ENCODE data around the gene CFAP91. TPM values are rescaled to one million over a fixed set of nuclear protein-coding genes. Genes with fewer than 3 reads are reported as not detected.

The CFAP91 gene
- total RNA-seq, 2 experiments from 2014 or later, result not detected

GRCh38 chr3:119659606-119660291 is 43.1 kb upstream of the CFAP91 start:
- BruUV-seq (replicated peaks), result no TSS peak
- CTCF ChIA-PET (ENCODE audit: unreplicated experiment), result no interaction called here
- no peak for TF ChIP-seq EZH2phosphoT487 (IDR thresholded peaks at IDR 0.05; ENCODE audit: borderline replicate concordance, low read depth, low read length)
- Histone ChIP-seq H3K79me2 (ENCODE audit: insufficient read depth, low read depth, low read length) (no peaks in the 10 kb centered on the region), H3K9me2 (ENCODE audit: insufficient read depth, low read length) (no peaks in the 10 kb centered on the region), H3K27ac (ENCODE audit: low read depth, low read length, poor library complexity, severe bottlenecking) (no peak overlapping the region), H3K4me2 (ENCODE audit: low read length) (no peak overlapping the region), H4K20me1 (ENCODE audit: insufficient read depth, low read length) (no peaks in the 10 kb centered on the region), H3K36me3 (ENCODE audit: insufficient read depth, low read length) (no peaks in the 10 kb centered on the region), H3K4me3 (ENCODE audit: low read depth, low read length, poor library complexity, severe bottlenecking) (no peak overlapping the region), H3K4me1 (ENCODE audit: insufficient read depth, low read length, poor library complexity, severe bottlenecking) (peaks cover 3% of the 10 kb centered on the region), H2AFZ (ENCODE audit: low read length) (no peak overlapping the region), H3K9me3 (ENCODE audit: low read length) (no peaks in the 10 kb centered on the region)
- intact Hi-C loops (cut with micrococcal nuclease; ENCODE audit: unreplicated experiment), result no loop called here
- no peak for DNase-seq (ENCODE audit: low spot score)
- POLR2A ChIA-PET, result interaction anchor here (0.5 kb wide), 1 partner anchor 527 kb away, joined by 3 read pairs; no protein-coding TSS in a partner anchor

GRCh38 chr3:119660474-119661440 is 42.1 kb upstream of the CFAP91 start, which contains the start of gene POPDC2:
Gene POPDC2 (minus strand): TSS chr3:119660589. CDS start chr3:119660423, 166 bp downstream.
- H3K4me2 ChIP-seq (ENCODE audit: low read length), result no peak within 1 kb of the TSS
- no peak for TF ChIP-seq EZH2phosphoT487 (IDR thresholded peaks at IDR 0.05; ENCODE audit: borderline replicate concordance, low read depth, low read length)
- no peak for TF ChIP-seq CTCF (conservative IDR thresholded peaks at IDR 0.05; ENCODE audit: low read length)
- DNase-seq (ENCODE audit: low spot score), result no peak
- no TSS peak for BruUV-seq (replicated peaks)
- no peaks in the 10 kb centered on the region for H3K36me3 ChIP-seq (ENCODE audit: insufficient read depth, low read length)
- intact Hi-C loops (cut with micrococcal nuclease; ENCODE audit: unreplicated experiment), result no loop called here
- H4K20me1 ChIP-seq (ENCODE audit: insufficient read depth, low read length), result no peaks in the 10 kb centered on the region
- H3K4me1 ChIP-seq (ENCODE audit: insufficient read depth, low read length, poor library complexity, severe bottlenecking), result peaks cover 6% of the 10 kb centered on the region
- H2AFZ ChIP-seq (ENCODE audit: low read length), result no peak within 1 kb of the TSS
- POLR2A ChIA-PET, result interaction anchor here (0.5 to 1.2 kb wide), 5 partner anchors 10 to 526 kb away, joined by 3 to 4 read pairs (median 3); no protein-coding TSS in a partner anchor
- H3K9me3 ChIP-seq (ENCODE audit: low read length), result no peaks in the 10 kb centered on the region
- no peaks in the 10 kb centered on the region for H3K79me2 ChIP-seq (ENCODE audit: insufficient read depth, low read depth, low read length)
- H3K9me2 ChIP-seq (ENCODE audit: insufficient read depth, low read length), result no peaks in the 10 kb centered on the region
- CTCF ChIA-PET (ENCODE audit: unreplicated experiment), result no interaction called here
- H3K4me3 ChIP-seq (ENCODE audit: low read depth, low read length, poor library complexity, severe bottlenecking), result no peak within 1 kb of the TSS
- no peak within 1 kb of the TSS for H3K27ac ChIP-seq (ENCODE audit: low read depth, low read length, poor library complexity, severe bottlenecking)

GRCh38 chr3:119662604-119663373 is 40.0 kb upstream of the CFAP91 start:
- TF ChIP-seq CTCF (conservative IDR thresholded peaks at IDR 0.05; ENCODE audit: low read length) (no peak), EZH2phosphoT487 (IDR thresholded peaks at IDR 0.05; ENCODE audit: borderline replicate concordance, low read depth, low read length) (no peak)
- intact Hi-C loops (cut with micrococcal nuclease; ENCODE audit: unreplicated experiment), result no loop called here
- H3K79me2 ChIP-seq (ENCODE audit: insufficient read depth, low read depth, low read length), result no peaks in the 10 kb centered on the region
- H3K4me1 ChIP-seq (ENCODE audit: insufficient read depth, low read length, poor library complexity, severe bottlenecking), result peaks cover 6% of the 10 kb centered on the region
- CTCF ChIA-PET (ENCODE audit: unreplicated experiment), result no interaction called here
- no peaks in the 10 kb centered on the region for H4K20me1 ChIP-seq (ENCODE audit: insufficient read depth, low read length)
- no TSS peak for BruUV-seq (replicated peaks)
- POLR2A ChIA-PET, result interaction anchor here (0.8 to 2.7 kb wide), 5 partner anchors 10 to 388 kb away, joined by 3 to 10 read pairs (median 3); no protein-coding TSS in a partner anchor
- H3K9me2 ChIP-seq (ENCODE audit: insufficient read depth, low read length), result no peaks in the 10 kb centered on the region
- H3K4me3 ChIP-seq (ENCODE audit: low read depth, low read length, poor library complexity, severe bottlenecking), result no peak overlapping the region
- H2AFZ ChIP-seq (ENCODE audit: low read length), result no peak overlapping the region
- H3K4me2 ChIP-seq (ENCODE audit: low read length), result no peak overlapping the region
- no peak for DNase-seq (ENCODE audit: low spot score)
- no peak overlapping the region for H3K27ac ChIP-seq (ENCODE audit: low read depth, low read length, poor library complexity, severe bottlenecking)
- H3K36me3 ChIP-seq (ENCODE audit: insufficient read depth, low read length), result peaks cover 17% of the 10 kb centered on the region
- H3K9me3 ChIP-seq (ENCODE audit: low read length), result no peaks in the 10 kb centered on the region

Data from OCI-LY7 (cell line).